IMR-90 (cell line): Measurements from ENCODE around the gene RUNX1. TPM values are rescaled to one million over a fixed set of nuclear protein-coding genes. Genes with fewer than 3 reads are reported as not detected.

Experiments
- ATAC-seq: fragments of 200-7000 bp; cut with Tn5 transposase; 2 replicates; pipeline ENCODE4 v1.9.1; 2020; ENCODE audit warnings: low read depth, mild to moderate bottlenecking, moderate library complexity
- BruUV-seq: library from RNA; stranded (reverse); fragments of 400-500 nt; replicated peaks from 2 replicates; lab custom pipeline; 2021; lab: Mats Ljungman, UMichigan
- CTCF ChIA-PET: fragments of 300-600 bp; formaldehyde crosslinking; extraction: SDS; loops from one replicate; lab custom pipeline; 2021; ENCODE audit warnings: antibody characterized with exemption; lab: Yijun Ruan, JAX
- POLR2A ChIA-PET: fragments of 300-600 bp; sonication (Branson Sonifier 250); formaldehyde crosslinking; loops from one replicate; lab custom pipeline; 2022; ENCODE audit warnings: antibody characterized with exemption; ENCODE audit not compliant: unreplicated experiment; lab: Charles Lee
- DNase-seq: peaks from one replicate; pipeline ENCODE4 v3.0.0; 2013
- H2AFZ ChIP-seq: replicated peaks from 2 replicates; pipeline ENCODE3; 2013; ENCODE audit warnings: low read length, mild to moderate bottlenecking; ENCODE audit not compliant: poor library complexity
- H2AK5ac ChIP-seq: 2 replicates; pipeline ENCODE4 v1.6.1; 2013; ENCODE audit warnings: low read depth, low read length, inconsistent platforms
- H2AK9ac ChIP-seq: replicated peaks from 2 replicates; pipeline ENCODE3; 2013; ENCODE audit warnings: mild to moderate bottlenecking, low read depth, low read length, moderate library complexity; ENCODE audit not compliant: poor library complexity
- H2BK120ac ChIP-seq: 2 replicates; pipeline ENCODE4 v1.6.1; 2013; ENCODE audit warnings: low read depth, low read length, inconsistent platforms
- H2BK15ac ChIP-seq: 3 replicates; pipeline ENCODE4 v1.6.1; 2013; ENCODE audit warnings: low read depth, low read length, inconsistent platforms
- H2BK20ac ChIP-seq: 2 replicates; pipeline ENCODE4 v1.6.1; 2013; ENCODE audit warnings: low read depth, mild to moderate bottlenecking, inconsistent platforms, low read length, moderate library complexity
- H2BK5ac ChIP-seq: 2 replicates; pipeline ENCODE4 v1.6.1; 2013; ENCODE audit warnings: mild to moderate bottlenecking, low read depth, low read length, inconsistent platforms; ENCODE audit not compliant: poor library complexity, severe bottlenecking
- H3K14ac ChIP-seq: replicated peaks from 2 replicates; pipeline ENCODE4 v1.6.1; 2013; ENCODE audit warnings: low read depth, low read length, inconsistent platforms
- H3K18ac ChIP-seq: 2 replicates; pipeline ENCODE4 v1.6.1; 2013; ENCODE audit warnings: low read depth, low read length, control low read depth
- H3K23ac ChIP-seq: 2 replicates; pipeline ENCODE4 v1.6.1; 2013; ENCODE audit warnings: low read depth, low read length, inconsistent platforms
- H3K27ac ChIP-seq: 2 replicates; pipeline ENCODE4 v1.5.1; 2013; ENCODE audit warnings: mild to moderate bottlenecking, control low read depth, low read length; ENCODE audit not compliant: insufficient read depth
- H3K27me3 ChIP-seq: 2 replicates; pipeline ENCODE4 v1.6.1; 2013; ENCODE audit warnings: low read length; ENCODE audit not compliant: control insufficient read depth, insufficient read depth
- H3K36me3 ChIP-seq: 2 replicates; pipeline ENCODE4 v1.6.1; 2013; ENCODE audit warnings: low read length, mixed read lengths; ENCODE audit not compliant: control insufficient read depth, insufficient read depth
- H3K4ac ChIP-seq: 2 replicates; pipeline ENCODE4 v1.6.1; 2013; ENCODE audit warnings: low read depth, low read length, inconsistent platforms
- H3K4me1 ChIP-seq: 2 replicates; pipeline ENCODE4 v1.6.1; 2013; ENCODE audit warnings: low read length, mixed read lengths; ENCODE audit not compliant: control insufficient read depth, insufficient read depth
- H3K4me2 ChIP-seq: 2 replicates; pipeline ENCODE4 v1.6.1; 2013; ENCODE audit warnings: low read depth, mild to moderate bottlenecking, control low read depth, low read length, moderate library complexity
- H3K4me3 ChIP-seq: 2 replicates; pipeline ENCODE4 v1.5.1; 2013; ENCODE audit warnings: low read depth, mild to moderate bottlenecking, control low read depth, low read length, moderate library complexity; ENCODE audit not compliant: insufficient read depth
- H3K56ac ChIP-seq: 2 replicates; pipeline ENCODE4 v1.6.1; 2013; ENCODE audit warnings: low read length, inconsistent platforms; ENCODE audit not compliant: insufficient read depth; ENCODE audit errors: extremely low read depth
- H3K79me1 ChIP-seq, 2 experiments: 2 replicates each; pipeline ENCODE4 v1.6.1; 2013; ENCODE audit warnings: low read length in 2 of 2, inconsistent platforms in 1 of 2, low read depth in 1 of 2
- H3K9ac ChIP-seq: 2 replicates; pipeline ENCODE4 v1.6.1; 2013; ENCODE audit warnings: low read depth, low read length, control low read depth
- H3K9me1 ChIP-seq: 2 replicates; pipeline ENCODE4 v1.6.1; 2013; ENCODE audit warnings: low read length, inconsistent platforms; ENCODE audit not compliant: insufficient read depth
- H3K9me3 ChIP-seq: 2 replicates; pipeline ENCODE4 v1.6.1; 2013; ENCODE audit warnings: low read length; ENCODE audit not compliant: control insufficient read depth, insufficient read depth
- H4K20me1 ChIP-seq: 2 replicates; pipeline ENCODE4 v1.6.1; 2013; ENCODE audit warnings: low read length, inconsistent platforms; ENCODE audit not compliant: insufficient read depth
- H4K5ac ChIP-seq: 2 replicates; pipeline ENCODE4 v1.6.1; 2013; ENCODE audit warnings: mild to moderate bottlenecking, low read depth, low read length, control low read depth
- H4K8ac ChIP-seq, 2 experiments: 2 replicates each; pipeline ENCODE4 v1.6.1; 2013; ENCODE audit warnings: low read depth in 2 of 2, low read length in 2 of 2, control low read depth in 1 of 2, inconsistent platforms in 1 of 2
- H4K91ac ChIP-seq: 2 replicates; pipeline ENCODE4 v1.6.1; 2013; ENCODE audit warnings: low read depth, low read length, inconsistent platforms; ENCODE audit not compliant: insufficient read depth
- BHLHE40 ChIP-seq: fragments of 150-350 bp; IDR thresholded peaks from 2 replicates; pipeline ENCODE4 v1.6.1; 2016; ENCODE audit warnings: mild to moderate bottlenecking, low read depth, low read length
- CTCF ChIP-seq: conservative IDR thresholded peaks from 2 replicates; pipeline ENCODE4 v1.5.1; 2012; ENCODE audit warnings: mild to moderate bottlenecking, low read depth, low read length, improper control_type of control experiment
- MAFK ChIP-seq: IDR thresholded peaks from 2 replicates; pipeline ENCODE4 v1.6.1; 2012; ENCODE audit warnings: low read depth, low read length, improper control_type of control experiment
- MAZ ChIP-seq: IDR thresholded peaks from 2 replicates; pipeline ENCODE4 v1.6.1; 2012; ENCODE audit warnings: low read depth, mild to moderate bottlenecking, low read length, improper control_type of control experiment, moderate library complexity, borderline replicate concordance
- MXI1 ChIP-seq: IDR thresholded peaks from 2 replicates; pipeline ENCODE4 v1.6.1; 2012; ENCODE audit warnings: low read depth, mild to moderate bottlenecking, low read length, moderate library complexity, borderline replicate concordance
- NFE2L2 ChIP-seq: fragments of 150-350 bp; IDR thresholded peaks from 2 replicates; pipeline ENCODE4 v1.6.1; 2016; ENCODE audit warnings: low read depth, mild to moderate bottlenecking, low read length
- POLR2A ChIP-seq: IDR thresholded peaks from 2 replicates; pipeline ENCODE4 v1.6.1; 2012; ENCODE audit warnings: mild to moderate bottlenecking, low read depth, low read length
- RAD21 ChIP-seq: IDR thresholded peaks from 2 replicates; pipeline ENCODE4 v1.6.1; 2012; ENCODE audit warnings: low read length, improper control_type of control experiment
- USF2 ChIP-seq: fragments of 150-350 bp; IDR thresholded peaks from 2 replicates; pipeline ENCODE4 v1.6.1; 2017; ENCODE audit warnings: mild to moderate bottlenecking, antibody characterized with exemption, low read length, low read depth
- WGBS, 2 experiments: methylation state at CpG; one replicate each; pipeline versions ENCODE4 v1.1.5 to v1.1.7; 2013; ENCODE audit warnings: missing lambda C conversion rate in 2 of 2; ENCODE audit not compliant: insufficient read length in 1 of 2; ENCODE audit errors: extremely low coverage in 2 of 2; 5-methylcytosine and 5-hydroxymethylcytosine counted together
- dilution Hi-C: fragments of 300-500 bp; cut with HindIII; formaldehyde crosslinking; loops from one replicate; pipeline ENCODE4 v1.14.3; 2018; ENCODE audit warnings: low sequenced_read_pairs; ENCODE audit not compliant: unreplicated experiment
- in situ Hi-C: fragments of 300-500 bp; cut with MboI; formaldehyde crosslinking; loops from 3 replicates; pipeline ENCODE4 v1.14.3; 2019; ENCODE audit warnings: low sequenced_read_pairs, inconsistent platforms, mixed read lengths
- intact Hi-C: fragments of 100-400 bp; cut with micrococcal nuclease; formaldehyde crosslinking; loops from 2 replicates; pipeline ENCODE4 v1.10.0; 2022
- polyA plus RNA-seq, 3 experiments: library from polyadenylated mRNA; depleted of rRNA; stranded (reverse); fragments of >200 nt; gene quantifications; 2 replicates each; pipeline ENCODE4 v1.2.3, GENCODE V29; 2012; ENCODE audit warnings: low replicate concordance in 1 of 3
- total RNA-seq: library from RNA; depleted of rRNA; stranded (reverse); fragments of >200 nt; gene quantifications from 2 replicates; pipeline ENCODE4 v1.2.3, GENCODE V29; 2012

The RUNX1 gene
- total and polyA plus RNA-seq, 2 of the 4 experiments (the other 2 are of a cell fraction): 34.5 to 56.5 TPM

- peaks cover 37% of the 10 kb centered on the region for H3K36me3 ChIP-seq
- H3K27ac ChIP-seq: peak overlapping the region; percentile 58
- 62% methylated on average over 6 of the region's 6 CpGs; no CpG with 5 or more reads in 1 of the 2 experiments for WGBS, 2 experiments
- peak overlapping the region; percentile 48 for H4K91ac ChIP-seq
- DNase-seq: no peak
- no peak overlapping the region for H2AFZ ChIP-seq
- intact Hi-C loops (loop anchor here (5.0 kb wide), 2 partner anchors 33 to 68 kb away; no protein-coding TSS in a partner anchor), dilution Hi-C loops (no loop called here), in situ Hi-C loops (no loop called here)
- H3K9ac ChIP-seq: no peak overlapping the region
- TF ChIP-seq CTCF (no peak), NFE2L2 (no peak), POLR2A (no peak), BHLHE40 (no peak), USF2 (no peak), MAFK (no peak), RAD21 (no peak), MAZ (no peak), MXI1 (no peak)
- H3K4me1 ChIP-seq: peaks cover 82% of the 10 kb centered on the region
- H3K9me1 ChIP-seq: peaks cover 80% of the 10 kb centered on the region
- H3K14ac ChIP-seq: peak overlapping the region; percentile 57
- peak overlapping the region; percentile 85 to 92; a peak in 3 of 4 replicates for H4K8ac ChIP-seq
- H4K5ac ChIP-seq: 0 out of 2 replicates have a peak overlapping the region, but pooled peaks have one; percentile 10
- H3K4ac ChIP-seq: peak overlapping the region; percentile 99
- BruUV-seq: no TSS peak
- peak overlapping the region; percentile 70; the same call in 1 of the 2 replicates for H3K18ac ChIP-seq
- peaks cover 40 to 95% of the 10 kb centered on the region in 2 experiments for H3K79me1 ChIP-seq
- H3K9me3 ChIP-seq: no peaks in the 10 kb centered on the region
- peak overlapping the region; percentile 99; the same call in 1 of the 2 replicates for H3K23ac ChIP-seq
- no peak overlapping the region for H2AK9ac ChIP-seq
- CTCF ChIA-PET: no interaction called here
- no peak overlapping the region for H3K4me3 ChIP-seq
- no peaks in the 10 kb centered on the region for H3K27me3 ChIP-seq
- H2BK5ac ChIP-seq: peak overlapping the region; percentile 90
- POLR2A ChIA-PET: no interaction called here
- ATAC-seq: no peak
- H3K4me2 ChIP-seq: no peak overlapping the region
- H2BK15ac ChIP-seq: peak overlapping the region; percentile 17; the same call in 2 of the 3 replicates
- H2AK5ac ChIP-seq: peak overlapping the region; percentile 30; the same call in 1 of the 2 replicates
- H4K20me1 ChIP-seq: peaks cover 63% of the 10 kb centered on the region
- peak overlapping the region; percentile 97; the same call in 1 of the 2 replicates for H2BK120ac ChIP-seq
- H2BK20ac ChIP-seq: peak overlapping the region; percentile 97; the same call in 1 of the 2 replicates
- peak overlapping the region; percentile 40; the same call in 1 of the 2 replicates for H3K56ac ChIP-seq
These were observed 234.6 kb downstream of the RUNX1 start for GRCh38 chr21:34814529-34814951.
